ENCODE results near the gene ZNF775.

ZNF775 gene

GRCh38 chr7:150378853-150379440 is at the start of gene ZNF775:
Gene ZNF775 (plus strand): TSS chr7:150379330. CDS start chr7:150388471, 9,141 bp downstream.
- no peak for TF ChIP-seq CTCF (IDR thresholded peaks at IDR 0.05; ENCODE audit: borderline replicate concordance, control extremely low read depth, extremely low read depth, insufficient read depth, missing control alignments)
- in situ Hi-C loops (cut with MboI; ENCODE audit: low sequenced_read_pairs, unreplicated experiment) = no loop called here
- DNase-seq (ENCODE audit: low spot score) = peak; percentile 99

DNA sequence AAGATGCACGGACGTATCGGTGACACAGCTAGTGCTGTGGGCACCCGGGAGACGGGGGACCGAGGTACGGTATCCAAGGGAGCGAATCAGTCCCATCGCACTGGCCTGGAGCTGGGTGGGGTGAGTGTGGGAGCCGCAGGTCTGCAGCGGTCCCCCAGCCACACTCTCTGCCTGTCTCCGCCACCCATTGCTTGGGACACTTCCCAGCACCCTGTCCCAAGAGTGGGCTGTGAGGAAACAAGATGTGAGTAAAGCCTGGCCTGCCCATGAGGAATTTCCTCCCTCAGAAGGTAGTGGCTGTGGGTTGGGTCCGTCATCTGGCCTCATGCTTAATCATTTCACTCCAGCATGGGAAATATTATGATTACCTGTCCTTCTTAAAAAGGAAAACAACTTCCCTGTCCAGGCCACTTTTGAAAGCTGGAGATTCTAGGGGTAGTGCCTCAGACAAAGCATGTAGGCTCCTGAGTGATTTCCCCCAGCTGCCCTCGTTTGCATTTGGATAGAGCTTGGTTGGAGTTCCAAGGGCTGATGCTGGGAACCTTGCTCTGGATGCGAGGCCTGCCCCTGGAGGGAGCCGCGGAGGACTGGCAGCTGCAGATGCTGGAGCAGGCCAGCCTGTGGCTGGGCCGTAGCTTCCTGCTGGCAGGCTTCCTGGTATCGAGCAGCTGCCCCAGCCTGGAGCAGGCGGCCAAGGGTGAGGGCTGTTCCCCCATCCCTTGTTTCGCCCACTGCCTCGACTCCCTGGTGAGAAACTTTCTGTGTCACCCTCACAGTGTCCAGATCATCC is 49.6 kb upstream of the ZNF775 start:
- no peak for DNase-seq (ENCODE audit: low spot score)
- in situ Hi-C loops (cut with MboI; ENCODE audit: low sequenced_read_pairs, unreplicated experiment) = no loop called here
- TF ChIP-seq CTCF (IDR thresholded peaks at IDR 0.05; ENCODE audit: borderline replicate concordance, control extremely low read depth, extremely low read depth, insufficient read depth, missing control alignments) = no peak

DNA sequence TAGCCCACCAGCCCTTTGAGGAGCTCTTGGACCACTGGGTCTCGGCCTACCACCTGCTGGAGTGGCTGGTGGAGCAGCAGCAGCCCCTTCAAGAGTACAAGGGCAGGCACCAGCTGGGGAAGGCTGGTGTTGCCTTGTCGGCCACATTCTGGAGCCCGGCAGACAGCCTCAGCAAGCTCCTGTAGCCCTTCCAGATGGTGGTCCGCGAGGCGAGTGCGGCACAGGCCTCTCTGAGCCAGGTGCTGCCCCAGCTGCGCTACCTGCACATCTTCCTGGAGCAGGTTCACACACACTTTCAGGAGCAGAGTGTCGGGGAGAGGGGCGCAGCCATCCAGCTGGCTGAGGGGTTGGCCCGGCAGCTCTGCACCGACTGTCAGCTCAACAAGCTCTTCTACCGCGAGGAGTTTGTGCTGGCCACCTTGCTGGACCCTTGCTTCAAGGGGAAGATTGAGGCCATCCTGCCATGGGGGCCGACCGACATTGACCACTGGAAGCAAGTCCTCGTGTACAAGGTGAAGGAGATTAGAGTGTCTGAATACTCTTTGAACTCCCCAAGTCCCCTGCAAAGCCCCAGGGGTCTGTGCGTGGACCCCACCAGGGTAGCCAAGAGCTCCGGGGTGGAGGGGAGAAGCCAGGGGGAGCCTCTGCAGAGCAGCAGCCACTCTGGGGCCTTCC is 48.8 kb upstream of the ZNF775 start:
- peak; percentile 20 for DNase-seq (ENCODE audit: low spot score)
- in situ Hi-C loops (cut with MboI; ENCODE audit: low sequenced_read_pairs, unreplicated experiment) = no loop called here
- no peak for TF ChIP-seq CTCF (IDR thresholded peaks at IDR 0.05; ENCODE audit: borderline replicate concordance, control extremely low read depth, extremely low read depth, insufficient read depth, missing control alignments)

GRCh38 chr7:150332852-150333635 is 46.1 kb upstream of the ZNF775 start:
- no peak for TF ChIP-seq CTCF (IDR thresholded peaks at IDR 0.05; ENCODE audit: borderline replicate concordance, control extremely low read depth, extremely low read depth, insufficient read depth, missing control alignments)
- peak; percentile 21 for DNase-seq (ENCODE audit: low spot score)
- in situ Hi-C loops (cut with MboI; ENCODE audit: low sequenced_read_pairs, unreplicated experiment) = no loop called here

- no peak for TF ChIP-seq CTCF (IDR thresholded peaks at IDR 0.05; ENCODE audit: borderline replicate concordance, control extremely low read depth, extremely low read depth, insufficient read depth, missing control alignments)
- in situ Hi-C loops (cut with MboI; ENCODE audit: low sequenced_read_pairs, unreplicated experiment) = no loop called here
- peak; percentile 23 for DNase-seq (ENCODE audit: low spot score)
These were observed 45.5 kb upstream of the ZNF775 start for GRCh38 chr7:150333659-150334058.

GRCh38 chr7:150334108-150334507 is 45.0 kb upstream of the ZNF775 start:
- DNase-seq (ENCODE audit: low spot score) = peak; percentile 21
- in situ Hi-C loops (cut with MboI; ENCODE audit: low sequenced_read_pairs, unreplicated experiment) = no loop called here
- no peak for TF ChIP-seq CTCF (IDR thresholded peaks at IDR 0.05; ENCODE audit: borderline replicate concordance, control extremely low read depth, extremely low read depth, insufficient read depth, missing control alignments)

Measured in GM13976 (cell line).